Measurements from ENCODE around the gene TLE7.

GRCh38 chr16:71414038-71414437 is 27.8 kb downstream of the TLE7 start:
- TF ChIP-seq CTCF (IDR thresholded peaks at IDR 0.05) (no peak), POLR2A (IDR thresholded peaks at IDR 0.05) (no peak)

All from uterus (tissue), 2 donors.